Kidney epithelial cell (primary cell): ENCODE measurements around the gene CNTN1. TPM values are rescaled to one million over a fixed set of nuclear protein-coding genes. Genes with fewer than 3 reads are reported as not detected.
A peak's percentile ranks its signal among the peaks of the same experiment; 100 is the strongest.

Experiments
- DNase-seq: peaks from one replicate; pipeline ENCODE4 v3.0.0-alpha.2; 2010; ENCODE audit warnings: low read depth
- H3K27me3 ChIP-seq: 2 replicates; pipeline ENCODE4 v1.6.0; 2011; ENCODE audit warnings: low read length; ENCODE audit not compliant: control insufficient read depth, insufficient read depth
- H3K36me3 ChIP-seq: 2 replicates; pipeline ENCODE4 v1.5.1; 2011; ENCODE audit warnings: low read length; ENCODE audit not compliant: control insufficient read depth, insufficient read depth
- H3K4me3 ChIP-seq: 2 replicates; pipeline ENCODE4 v1.5.1; 2011; ENCODE audit warnings: low read depth, mild to moderate bottlenecking, control low read depth, low read length
- total RNA-seq: library from RNA; depleted of rRNA; stranded (reverse); fragments of >200 nt; gene quantifications from 2 replicates; pipeline ENCODE4 v1.2.3, GENCODE V29; 2015
- TF ChIP-seq, protein P1 (sequence below): IDR thresholded peaks from 2 replicates; pipeline ENCODE4 v1.5.1; 2011; ENCODE audit warnings: mild to moderate bottlenecking, moderate library complexity, low read length, control low read depth, inconsistent platforms; ENCODE audit not compliant: insufficient read depth, poor library complexity, severe bottlenecking

The CNTN1 gene
- total RNA-seq, 1 donor from 2014 or later, result 1.5 TPM

DNA sequence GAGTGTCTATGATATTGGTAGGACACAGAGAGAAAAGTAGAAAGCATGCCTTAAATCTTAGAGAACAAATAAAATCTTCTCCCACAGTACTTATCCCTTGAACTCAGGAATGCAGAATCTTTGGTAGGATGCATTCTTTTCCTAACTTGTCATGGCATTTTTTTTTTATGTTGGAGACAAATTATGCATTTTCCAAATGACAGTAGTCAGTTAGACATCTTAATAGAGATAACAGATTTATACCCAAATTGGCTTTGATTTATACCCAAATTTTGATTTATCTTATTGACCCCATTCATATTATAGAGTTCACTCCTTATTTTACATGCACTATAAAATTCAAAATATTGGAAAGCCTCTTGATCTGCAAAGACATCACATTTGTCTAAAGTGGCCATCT, 132.9 kb downstream of the CNTN1 start:
- Histone ChIP-seq H3K27me3 (no peaks in the 10 kb centered on the region), H3K4me3 (no peak overlapping the region), H3K36me3 (no peaks in the 10 kb centered on the region)
- no peak for DNase-seq
- TF ChIP-seq, protein P1, sequence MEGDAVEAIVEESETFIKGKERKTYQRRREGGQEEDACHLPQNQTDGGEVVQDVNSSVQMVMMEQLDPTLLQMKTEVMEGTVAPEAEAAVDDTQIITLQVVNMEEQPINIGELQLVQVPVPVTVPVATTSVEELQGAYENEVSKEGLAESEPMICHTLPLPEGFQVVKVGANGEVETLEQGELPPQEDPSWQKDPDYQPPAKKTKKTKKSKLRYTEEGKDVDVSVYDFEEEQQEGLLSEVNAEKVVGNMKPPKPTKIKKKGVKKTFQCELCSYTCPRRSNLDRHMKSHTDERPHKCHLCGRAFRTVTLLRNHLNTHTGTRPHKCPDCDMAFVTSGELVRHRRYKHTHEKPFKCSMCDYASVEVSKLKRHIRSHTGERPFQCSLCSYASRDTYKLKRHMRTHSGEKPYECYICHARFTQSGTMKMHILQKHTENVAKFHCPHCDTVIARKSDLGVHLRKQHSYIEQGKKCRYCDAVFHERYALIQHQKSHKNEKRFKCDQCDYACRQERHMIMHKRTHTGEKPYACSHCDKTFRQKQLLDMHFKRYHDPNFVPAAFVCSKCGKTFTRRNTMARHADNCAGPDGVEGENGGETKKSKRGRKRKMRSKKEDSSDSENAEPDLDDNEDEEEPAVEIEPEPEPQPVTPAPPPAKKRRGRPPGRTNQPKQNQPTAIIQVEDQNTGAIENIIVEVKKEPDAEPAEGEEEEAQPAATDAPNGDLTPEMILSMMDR, result no peak

DNA sequence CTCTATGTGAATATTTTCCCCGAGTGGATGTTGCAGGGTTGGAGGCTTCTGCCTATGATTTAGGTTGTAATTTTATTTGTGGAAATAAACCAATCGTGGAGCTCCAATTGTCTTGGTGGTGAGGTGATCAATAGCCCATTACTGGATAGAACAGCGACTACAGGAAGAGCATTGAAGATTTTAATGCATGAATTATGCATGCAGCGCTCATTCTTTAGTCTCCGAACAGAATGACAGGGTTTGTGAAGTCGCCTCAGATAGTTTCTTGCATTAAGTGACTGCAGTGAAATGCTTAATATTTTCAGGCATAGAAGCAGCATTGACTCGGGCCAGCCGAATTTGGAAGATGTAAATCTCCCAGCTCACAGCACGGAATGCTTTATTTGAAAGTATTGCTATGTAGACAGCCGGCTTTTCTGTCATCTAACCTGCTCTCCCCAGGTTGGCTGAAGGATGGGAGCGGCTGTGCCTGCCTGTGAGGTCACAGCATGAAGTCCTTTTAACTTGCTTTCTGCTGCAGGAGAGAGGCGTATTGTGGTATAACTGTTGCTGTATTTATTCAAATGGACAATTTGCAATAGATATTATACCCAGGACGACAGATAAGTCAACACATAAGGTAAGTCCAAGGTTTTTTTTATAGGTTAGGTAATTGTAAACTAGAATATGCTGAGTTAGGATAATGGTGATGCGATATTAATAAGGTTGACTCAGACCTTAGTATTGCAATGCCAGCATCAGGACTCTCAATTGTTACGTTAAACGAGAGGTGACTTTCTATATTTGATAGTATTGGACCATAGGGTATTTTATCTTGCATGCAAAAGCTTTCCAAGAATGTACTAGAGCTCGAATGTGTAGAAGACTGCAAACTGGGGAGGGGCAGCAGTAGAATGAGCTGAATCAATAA, 135.7 kb downstream of the CNTN1 start:
- TF ChIP-seq, protein P1, result no peak
- no peak overlapping the region for H3K4me3 ChIP-seq
- no peak for DNase-seq
- no peaks in the 10 kb centered on the region for H3K27me3 ChIP-seq
- no peaks in the 10 kb centered on the region for H3K36me3 ChIP-seq

GRCh38 chr12:40828593-40828990, 136.4 kb downstream of the CNTN1 start:
- H3K36me3 ChIP-seq, result no peaks in the 10 kb centered on the region
- TF ChIP-seq, protein P1, result no peak
- no peak for DNase-seq
- H3K4me3 ChIP-seq, result no peak overlapping the region
- no peaks in the 10 kb centered on the region for H3K27me3 ChIP-seq

DNA sequence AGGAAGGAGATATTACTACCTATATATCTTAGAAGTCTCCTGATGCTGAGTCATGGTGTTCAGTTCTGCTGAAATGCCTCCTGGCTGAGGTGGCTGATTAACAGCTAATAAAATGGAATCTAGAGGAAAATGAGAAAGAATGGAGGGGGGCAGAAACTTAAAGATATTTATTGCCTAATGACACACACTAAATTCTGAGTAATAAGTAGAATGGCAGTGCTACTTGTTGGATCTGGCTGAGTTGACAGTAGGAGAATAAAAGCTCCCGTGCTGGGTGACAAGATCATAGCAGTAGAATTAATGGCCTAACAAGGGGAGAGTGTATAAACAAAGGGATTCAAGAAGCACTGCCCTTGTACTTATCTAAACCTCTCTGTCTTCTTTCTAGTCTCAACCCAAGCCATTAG, 137.5 kb downstream of the CNTN1 start:
- Histone ChIP-seq H3K27me3 (no peaks in the 10 kb centered on the region), H3K4me3 (no peak overlapping the region), H3K36me3 (no peaks in the 10 kb centered on the region)
- TF ChIP-seq, protein P1, result no peak
- DNase-seq, result peak; percentile 42

DNA sequence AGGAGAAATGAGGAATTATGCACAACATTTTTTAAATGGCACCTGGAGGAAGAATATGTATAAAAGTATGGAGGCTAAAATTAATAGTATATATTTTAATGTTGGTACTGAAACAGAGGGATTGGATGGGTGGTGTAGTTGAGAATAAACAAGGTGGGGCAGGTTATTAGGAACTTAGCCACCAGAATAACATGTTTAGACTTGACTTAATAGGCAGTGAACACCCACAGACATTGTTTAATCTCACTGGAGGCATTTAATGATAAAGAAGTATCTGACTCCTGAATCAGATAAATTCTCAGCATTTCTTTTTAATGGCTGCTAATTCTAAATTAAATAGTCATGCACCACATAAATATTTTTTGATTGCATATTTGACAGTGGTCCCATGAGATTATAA, 139.7 kb downstream of the CNTN1 start:
- no peak overlapping the region for H3K4me3 ChIP-seq
- DNase-seq, result no peak

More for the DNA sequence above, 139.7 kb downstream of the CNTN1 start:
- H3K27me3 ChIP-seq, result no peaks in the 10 kb centered on the region
- H3K36me3 ChIP-seq, result no peaks in the 10 kb centered on the region
- TF ChIP-seq, protein P1, result no peak
